SK-N-SH treated with all-trans-retinoic acid at 6 μM for 48 hours (cell line): ENCODE data around the gene HRAS.

Experiments used
- CSDC2 ChIP-seq: fragments of 250-450 bp; sonication (Bioruptor Pico); IDR thresholded peaks from 2 replicates; pipeline ENCODE4 v1.5.0; 2020; ENCODE audit warnings: mild to moderate bottlenecking, moderate library complexity
- GLIS3 ChIP-seq: fragments of 250-450 bp; sonication (Bioruptor Pico); IDR thresholded peaks from 2 replicates; pipeline ENCODE4 v1.5.0; 2020; ENCODE audit warnings: mild to moderate bottlenecking, moderate library complexity
- OSR1 ChIP-seq: fragments of 250-450 bp; sonication (Bioruptor Pico); IDR thresholded peaks from 2 replicates; pipeline ENCODE4 v1.8.0; 2022; ENCODE audit warnings: moderate library complexity, mild to moderate bottlenecking, inconsistent platforms
- RARB ChIP-seq: fragments of 250-450 bp; sonication (Bioruptor Pico); IDR thresholded peaks from 2 replicates; pipeline ENCODE4 v1.8.0; 2021; ENCODE audit warnings: mild to moderate bottlenecking, moderate library complexity
- SNAI2 ChIP-seq: fragments of 250-450 bp; sonication (Bioruptor Pico); IDR thresholded peaks from 2 replicates; pipeline ENCODE4 v1.5.0; 2020; ENCODE audit warnings: mild to moderate bottlenecking, moderate library complexity
- TCF4 ChIP-seq: fragments of 250-450 bp; sonication (Bioruptor Pico); IDR thresholded peaks from 2 replicates; pipeline ENCODE4 v1.8.0; 2021; ENCODE audit warnings: mild to moderate bottlenecking, moderate library complexity, borderline replicate concordance
- TOX ChIP-seq: fragments of 250-450 bp; sonication (Bioruptor Pico); IDR thresholded peaks from 2 replicates; pipeline ENCODE4 v1.8.0; 2021; ENCODE audit warnings: mild to moderate bottlenecking, moderate library complexity, borderline replicate concordance
- TSHZ2 ChIP-seq: fragments of 250-450 bp; sonication (Bioruptor Pico); IDR thresholded peaks from 2 replicates; pipeline ENCODE4 v1.5.0; 2020; ENCODE audit warnings: mild to moderate bottlenecking, moderate library complexity
- ZFP3 ChIP-seq: fragments of 250-450 bp; sonication (Bioruptor Pico); IDR thresholded peaks from 2 replicates; pipeline ENCODE4 v1.5.0; 2020; ENCODE audit warnings: mild to moderate bottlenecking, moderate library complexity
- ZFP30 ChIP-seq: fragments of 450-650 bp; formaldehyde crosslinking; IDR thresholded peaks from 2 replicates; pipeline ENCODE4 v1.5.0; 2022; ENCODE audit warnings: mild to moderate bottlenecking, moderate library complexity
- TF ChIP-seq, protein P1 (sequence below): fragments of 250-450 bp; sonication (Bioruptor Pico); IDR thresholded peaks from 2 replicates; pipeline ENCODE4 v1.5.1; 2020; ENCODE audit warnings: low read depth, mild to moderate bottlenecking, moderate library complexity
- TF ChIP-seq, protein P2 (sequence below): fragments of 250-450 bp; sonication (Bioruptor Pico); IDR thresholded peaks from 2 replicates; pipeline ENCODE4 v1.8.0; 2020; ENCODE audit warnings: mild to moderate bottlenecking, moderate library complexity, borderline replicate concordance
- TF ChIP-seq, protein P3 (sequence below): fragments of 250-450 bp; sonication (Bioruptor Pico); IDR thresholded peaks from 2 replicates; pipeline ENCODE4 v1.8.0; 2021; ENCODE audit warnings: low read depth, mild to moderate bottlenecking, moderate library complexity, borderline replicate concordance

GRCh38 chr11:555227-555779 is 19.9 kb upstream of the HRAS start:
- no peak for TF ChIP-seq ZFP30 (CRISPR knock-in tag)
- TF ChIP-seq ZFP3 (CRISPR knock-in tag) = no peak
- no peak for TF ChIP-seq TOX
- no peak for TF ChIP-seq TCF4 (CRISPR knock-in tag)
- TF ChIP-seq GLIS3 (CRISPR knock-in tag) = no peak
- TF ChIP-seq OSR1 (CRISPR knock-in tag) = no peak
- TF ChIP-seq, protein P1, sequence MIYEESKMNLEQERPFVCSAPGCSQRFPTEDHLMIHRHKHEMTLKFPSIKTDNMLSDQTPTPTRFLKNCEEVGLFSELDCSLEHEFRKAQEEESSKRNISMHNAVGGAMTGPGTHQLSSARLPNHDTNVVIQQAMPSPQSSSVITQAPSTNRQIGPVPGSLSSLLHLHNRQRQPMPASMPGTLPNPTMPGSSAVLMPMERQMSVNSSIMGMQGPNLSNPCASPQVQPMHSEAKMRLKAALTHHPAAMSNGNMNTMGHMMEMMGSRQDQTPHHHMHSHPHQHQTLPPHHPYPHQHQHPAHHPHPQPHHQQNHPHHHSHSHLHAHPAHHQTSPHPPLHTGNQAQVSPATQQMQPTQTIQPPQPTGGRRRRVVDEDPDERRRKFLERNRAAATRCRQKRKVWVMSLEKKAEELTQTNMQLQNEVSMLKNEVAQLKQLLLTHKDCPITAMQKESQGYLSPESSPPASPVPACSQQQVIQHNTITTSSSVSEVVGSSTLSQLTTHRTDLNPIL (CRISPR knock-in tag) = no peak
- TF ChIP-seq, protein P2, sequence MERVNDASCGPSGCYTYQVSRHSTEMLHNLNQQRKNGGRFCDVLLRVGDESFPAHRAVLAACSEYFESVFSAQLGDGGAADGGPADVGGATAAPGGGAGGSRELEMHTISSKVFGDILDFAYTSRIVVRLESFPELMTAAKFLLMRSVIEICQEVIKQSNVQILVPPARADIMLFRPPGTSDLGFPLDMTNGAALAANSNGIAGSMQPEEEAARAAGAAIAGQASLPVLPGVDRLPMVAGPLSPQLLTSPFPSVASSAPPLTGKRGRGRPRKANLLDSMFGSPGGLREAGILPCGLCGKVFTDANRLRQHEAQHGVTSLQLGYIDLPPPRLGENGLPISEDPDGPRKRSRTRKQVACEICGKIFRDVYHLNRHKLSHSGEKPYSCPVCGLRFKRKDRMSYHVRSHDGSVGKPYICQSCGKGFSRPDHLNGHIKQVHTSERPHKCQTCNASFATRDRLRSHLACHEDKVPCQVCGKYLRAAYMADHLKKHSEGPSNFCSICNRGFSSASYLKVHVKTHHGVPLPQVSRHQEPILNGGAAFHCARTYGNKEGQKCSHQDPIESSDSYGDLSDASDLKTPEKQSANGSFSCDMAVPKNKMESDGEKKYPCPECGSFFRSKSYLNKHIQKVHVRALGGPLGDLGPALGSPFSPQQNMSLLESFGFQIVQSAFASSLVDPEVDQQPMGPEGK = no peak
- TF ChIP-seq, protein P3, sequence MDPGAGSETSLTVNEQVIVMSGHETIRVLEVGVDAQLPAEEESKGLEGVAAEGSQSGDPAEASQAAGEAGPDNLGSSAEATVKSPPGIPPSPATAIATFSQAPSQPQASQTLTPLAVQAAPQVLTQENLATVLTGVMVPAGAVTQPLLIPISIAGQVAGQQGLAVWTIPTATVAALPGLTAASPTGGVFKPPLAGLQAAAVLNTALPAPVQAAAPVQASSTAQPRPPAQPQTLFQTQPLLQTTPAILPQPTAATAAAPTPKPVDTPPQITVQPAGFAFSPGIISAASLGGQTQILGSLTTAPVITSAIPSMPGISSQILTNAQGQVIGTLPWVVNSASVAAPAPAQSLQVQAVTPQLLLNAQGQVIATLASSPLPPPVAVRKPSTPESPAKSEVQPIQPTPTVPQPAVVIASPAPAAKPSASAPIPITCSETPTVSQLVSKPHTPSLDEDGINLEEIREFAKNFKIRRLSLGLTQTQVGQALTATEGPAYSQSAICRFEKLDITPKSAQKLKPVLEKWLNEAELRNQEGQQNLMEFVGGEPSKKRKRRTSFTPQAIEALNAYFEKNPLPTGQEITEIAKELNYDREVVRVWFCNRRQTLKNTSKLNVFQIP (CRISPR knock-in tag) = no peak
- no peak for TF ChIP-seq TSHZ2 (CRISPR knock-in tag)
- TF ChIP-seq CSDC2 (CRISPR knock-in tag) = no peak
- no peak for TF ChIP-seq RARB (CRISPR knock-in tag)
- no peak for TF ChIP-seq SNAI2 (CRISPR knock-in tag)
